H9 (cell line): Measurements from ENCODE around the gene C10orf62. TPM values are rescaled to one million over a fixed set of nuclear protein-coding genes. Genes with fewer than 3 reads are reported as not detected.
"Not testable (repeated sequence)": the region's sequence is repeated elsewhere in the genome, so short reads cannot be mapped to it uniquely, and the experiment has no call there.

Experiments
- DNase-seq: peaks from one replicate; pipeline ENCODE4 v3.0.0-alpha.2; 2017
- H2AFZ ChIP-seq: one replicate; pipeline ENCODE4 v1.6.1; 2013; ENCODE audit warnings: mild to moderate bottlenecking, low read length, control low read depth, moderate library complexity
- H2AK5ac ChIP-seq: 2 replicates; pipeline ENCODE4 v1.6.1; 2013; ENCODE audit warnings: low read length, control low read depth, mixed read lengths; ENCODE audit not compliant: insufficient read length
- H2BK120ac ChIP-seq: one replicate; pipeline ENCODE4 v1.6.1; 2013; ENCODE audit warnings: low read depth, mild to moderate bottlenecking, low read length, control low read depth, inconsistent platforms; ENCODE audit not compliant: poor library complexity, severe bottlenecking
- H2BK12ac ChIP-seq: 2 replicates; pipeline ENCODE4 v1.6.1; 2013; ENCODE audit warnings: low read length, control low read depth, mixed read lengths, low read depth; ENCODE audit not compliant: insufficient read length
- H2BK15ac ChIP-seq: 2 replicates; pipeline ENCODE4 v1.6.1; 2013; ENCODE audit warnings: low read depth, low read length, control low read depth
- H2BK20ac ChIP-seq: one replicate; pipeline ENCODE4 v1.6.1; 2013; ENCODE audit warnings: low read depth, mild to moderate bottlenecking, low read length, control low read depth, inconsistent platforms; ENCODE audit not compliant: poor library complexity, severe bottlenecking
- H2BK5ac ChIP-seq: 2 replicates; pipeline ENCODE4 v1.6.1; 2013; ENCODE audit warnings: low read length, control low read depth, mixed read lengths; ENCODE audit not compliant: insufficient read length
- H3K14ac ChIP-seq: 2 replicates; pipeline ENCODE4 v1.6.1; 2013; ENCODE audit warnings: low read length, control low read depth; ENCODE audit not compliant: insufficient read depth
- H3K18ac ChIP-seq: 2 replicates; pipeline ENCODE4 v1.6.1; 2013; ENCODE audit warnings: low read depth, mild to moderate bottlenecking, mixed read lengths, low read length, control low read depth; ENCODE audit not compliant: insufficient read length
- H3K23ac ChIP-seq: 2 replicates; pipeline ENCODE4 v1.6.1; 2013; ENCODE audit warnings: low read length, control low read depth, mixed read lengths, low read depth; ENCODE audit not compliant: insufficient read length
- H3K23me2 ChIP-seq: 2 replicates; pipeline ENCODE4 v1.6.1; 2013; ENCODE audit warnings: low read depth, mild to moderate bottlenecking, mixed read lengths, low read length, control low read depth; ENCODE audit not compliant: insufficient read length, poor library complexity, severe bottlenecking
- H3K27ac ChIP-seq: 2 replicates; pipeline ENCODE4 v1.5.1; 2013; ENCODE audit warnings: low read length, control low read depth, mixed read lengths, low read depth; ENCODE audit not compliant: insufficient read length
- H3K27me3 ChIP-seq: 2 replicates; pipeline ENCODE4 v1.6.1; 2013; ENCODE audit warnings: low read length, control low read depth, inconsistent platforms; ENCODE audit not compliant: insufficient read depth
- H3K4ac ChIP-seq: 2 replicates; pipeline ENCODE4 v1.6.1; 2013; ENCODE audit warnings: low read depth, mild to moderate bottlenecking, control low read depth, inconsistent platforms, low read length, moderate library complexity
- H3K4me1 ChIP-seq: 2 replicates; pipeline ENCODE4 v1.6.1; 2013; ENCODE audit warnings: low read length, control low read depth, inconsistent platforms; ENCODE audit not compliant: insufficient read depth
- H3K4me2 ChIP-seq: 2 replicates; pipeline ENCODE4 v1.6.1; 2013; ENCODE audit warnings: low read length, control low read depth, mixed read lengths; ENCODE audit not compliant: insufficient read length, insufficient read depth
- H3K56ac ChIP-seq: 2 replicates; pipeline ENCODE4 v1.6.1; 2013; ENCODE audit warnings: low read depth, mild to moderate bottlenecking, mixed read lengths, low read length, control low read depth; ENCODE audit not compliant: insufficient read length
- H3K79me1 ChIP-seq: 2 replicates; pipeline ENCODE4 v1.6.1; 2013; ENCODE audit warnings: low read depth, mild to moderate bottlenecking, moderate library complexity, low read length, control low read depth, inconsistent platforms; ENCODE audit not compliant: insufficient read depth, poor library complexity, severe bottlenecking
- H3K79me2 ChIP-seq: 2 replicates; pipeline ENCODE4 v1.6.1; 2013; ENCODE audit warnings: low read length, control low read depth, inconsistent platforms; ENCODE audit not compliant: insufficient read depth
- H3K9ac ChIP-seq: 2 replicates; pipeline ENCODE4 v1.6.1; 2013; ENCODE audit warnings: low read length, control low read depth, mixed read lengths; ENCODE audit not compliant: insufficient read length; ENCODE audit errors: extremely low read depth
- H3K9me3 ChIP-seq: one replicate; pipeline ENCODE4 v1.6.1; 2013; ENCODE audit warnings: low read depth, low read length, inconsistent platforms; ENCODE audit not compliant: control insufficient read depth
- H3T11ph ChIP-seq: one replicate; pipeline ENCODE4 v1.6.1; 2013; ENCODE audit warnings: mild to moderate bottlenecking, low read length, control low read depth, inconsistent platforms
- H4K20me1 ChIP-seq: one replicate; pipeline ENCODE4 v1.6.1; 2013; ENCODE audit not compliant: control insufficient read depth, insufficient read length, insufficient read depth
- H4K5ac ChIP-seq: 2 replicates; pipeline ENCODE4 v1.6.1; 2013; ENCODE audit warnings: low read depth, mild to moderate bottlenecking, mixed read lengths, low read length, control low read depth; ENCODE audit not compliant: insufficient read length
- H4K8ac ChIP-seq: replicated peaks from 2 replicates; pipeline ENCODE4 v1.6.1; 2013; ENCODE audit warnings: low read length, control low read depth, mixed read lengths, low read depth; ENCODE audit not compliant: insufficient read length
- H4K91ac ChIP-seq: 2 replicates; pipeline ENCODE4 v1.6.1; 2013; ENCODE audit warnings: low read depth, mild to moderate bottlenecking, moderate library complexity, mixed read lengths, low read length, control low read depth; ENCODE audit not compliant: insufficient read length
- H3K27ac Mint-ChIP-seq, 3 experiments: 2 replicates in 2 of 3; 3 replicates in 1 of 3; pipeline ENCODE4 v1.8.0; 2020 to 2021; ENCODE audit warnings: mixed read lengths in 3 of 3, mild to moderate bottlenecking in 1 of 3, moderate library complexity in 1 of 3
- H3K27me3 Mint-ChIP-seq: 2 replicates; pipeline ENCODE4 v1.8.0; 2021; ENCODE audit warnings: low read depth, mild to moderate bottlenecking, moderate library complexity, mixed read lengths
- H3K36me3 Mint-ChIP-seq, 3 experiments: 2 replicates in 2 of 3; 3 replicates in 1 of 3; pipeline ENCODE4 v1.8.0; 2020 to 2021; ENCODE audit warnings: low read depth in 3 of 3, mixed read lengths in 3 of 3; ENCODE audit not compliant: insufficient read depth in 1 of 3
- H3K4me1 Mint-ChIP-seq, 2 experiments: 2 replicates each; pipeline ENCODE4 v1.8.0; 2020; ENCODE audit warnings: mixed read lengths in 2 of 2
- H3K4me3 Mint-ChIP-seq, 2 experiments: 2 replicates in 1 of 2; 3 replicates in 1 of 2; pipeline ENCODE4 v1.8.0; 2020 to 2021; ENCODE audit warnings: mild to moderate bottlenecking in 2 of 2, mixed read lengths in 2 of 2, moderate library complexity in 1 of 2
- H3K9me3 Mint-ChIP-seq, 2 experiments: 2 replicates in 1 of 2; 3 replicates in 1 of 2; pipeline ENCODE4 v1.8.0; 2020; ENCODE audit warnings: mild to moderate bottlenecking in 2 of 2, mixed read lengths in 2 of 2, moderate library complexity in 1 of 2
- WGBS: extraction: QIAGEN DNeasy Blood & Tissue Kit; methylation state at CpG from one replicate; pipeline ENCODE4 v1.1.7; 2013; ENCODE audit warnings: missing lambda C conversion rate, low lambda C conversion rate, mixed read lengths; ENCODE audit not compliant: insufficient read length; ENCODE audit errors: extremely low coverage; 5-methylcytosine and 5-hydroxymethylcytosine counted together
- total RNA-seq: library from RNA; stranded (reverse); gene quantifications from 2 replicates; pipeline ENCODE4 v1.2.1, GENCODE V29; 2021
- TF ChIP-seq, protein P1 (sequence below): fragments of 200-600 bp; sonication (generic); conservative IDR thresholded peaks from 3 replicates; pipeline ENCODE4 v1.8.0; 2021; ENCODE audit warnings: antibody characterized with exemption, mild to moderate bottlenecking

The C10orf62 gene
- total RNA-seq, 1 experiment from 2014 or later = 0.31 TPM

DNA sequence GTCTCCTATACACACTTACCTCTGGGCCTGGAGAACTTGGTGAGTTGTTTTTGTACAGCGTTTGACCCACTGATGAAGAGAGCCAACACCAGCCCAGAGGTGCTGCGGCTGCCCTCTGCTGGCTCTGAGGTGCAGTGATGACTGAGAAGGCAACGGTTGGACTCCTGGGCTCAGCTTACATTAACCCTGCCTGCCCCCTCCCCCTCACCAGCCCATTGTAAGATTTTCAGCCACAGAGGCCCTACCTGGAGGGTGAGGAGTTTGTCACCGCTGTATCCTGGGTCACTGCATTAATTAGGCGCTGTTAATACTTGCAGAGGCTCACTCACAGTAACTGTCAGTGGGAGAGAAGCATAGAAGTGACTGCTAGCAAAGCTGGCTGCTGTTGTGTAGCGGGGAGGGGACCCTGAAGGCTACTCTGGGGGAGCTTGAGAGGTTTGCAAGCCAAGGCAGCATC is 35.9 kb upstream of the C10orf62 start:
- no peak overlapping the region for H2AK5ac ChIP-seq
- H2AFZ ChIP-seq = no peak overlapping the region
- no peaks in the 10 kb centered on the region for H3K27me3 ChIP-seq
- H2BK12ac ChIP-seq = no peak overlapping the region
- H3K14ac ChIP-seq = no peak overlapping the region
- no CpG with 5 or more reads among the region's 6 CpGs for WGBS
- H2BK20ac ChIP-seq = no peak overlapping the region
- peak overlapping the region; percentile 38 for H3K4me2 ChIP-seq
- DNase-seq = peak; percentile 93
- TF ChIP-seq, protein P1, sequence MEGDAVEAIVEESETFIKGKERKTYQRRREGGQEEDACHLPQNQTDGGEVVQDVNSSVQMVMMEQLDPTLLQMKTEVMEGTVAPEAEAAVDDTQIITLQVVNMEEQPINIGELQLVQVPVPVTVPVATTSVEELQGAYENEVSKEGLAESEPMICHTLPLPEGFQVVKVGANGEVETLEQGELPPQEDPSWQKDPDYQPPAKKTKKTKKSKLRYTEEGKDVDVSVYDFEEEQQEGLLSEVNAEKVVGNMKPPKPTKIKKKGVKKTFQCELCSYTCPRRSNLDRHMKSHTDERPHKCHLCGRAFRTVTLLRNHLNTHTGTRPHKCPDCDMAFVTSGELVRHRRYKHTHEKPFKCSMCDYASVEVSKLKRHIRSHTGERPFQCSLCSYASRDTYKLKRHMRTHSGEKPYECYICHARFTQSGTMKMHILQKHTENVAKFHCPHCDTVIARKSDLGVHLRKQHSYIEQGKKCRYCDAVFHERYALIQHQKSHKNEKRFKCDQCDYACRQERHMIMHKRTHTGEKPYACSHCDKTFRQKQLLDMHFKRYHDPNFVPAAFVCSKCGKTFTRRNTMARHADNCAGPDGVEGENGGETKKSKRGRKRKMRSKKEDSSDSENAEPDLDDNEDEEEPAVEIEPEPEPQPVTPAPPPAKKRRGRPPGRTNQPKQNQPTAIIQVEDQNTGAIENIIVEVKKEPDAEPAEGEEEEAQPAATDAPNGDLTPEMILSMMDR = peak; percentile 89
- no peak overlapping the region for H2BK120ac ChIP-seq
- H3K56ac ChIP-seq = no peak overlapping the region
- no peak overlapping the region for H3K4ac ChIP-seq
- no peak overlapping the region for H3K27ac ChIP-seq
- no peak overlapping the region for H3T11ph ChIP-seq
- H3K4me1 Mint-ChIP-seq = peaks cover 31 to 37% of the 10 kb centered on the region in 2 experiments
- no peaks in the 10 kb centered on the region for H3K27me3 Mint-ChIP-seq
- H3K4me1 ChIP-seq = peaks cover 6% of the 10 kb centered on the region; the same call in 1 of the 2 replicates
- no peak overlapping the region for H3K9ac ChIP-seq
- H3K79me1 ChIP-seq = no peaks in the 10 kb centered on the region
- H3K9me3 ChIP-seq = no peaks in the 10 kb centered on the region
- H2BK5ac ChIP-seq = no peak overlapping the region
- no peak overlapping the region for H2BK15ac ChIP-seq
- peaks cover 6 to 8% (median 7%) of the 10 kb centered on the region in 3 experiments; a peak in 5 of 7 replicates for H3K36me3 Mint-ChIP-seq
- H3K9me3 Mint-ChIP-seq = peaks cover 0 to 6% of the 10 kb centered on the region in 2 experiments; a peak in 3 of 5 replicates
- no peaks in the 10 kb centered on the region for H3K79me2 ChIP-seq
- no peak overlapping the region for H4K91ac ChIP-seq
- H4K5ac ChIP-seq = no peak overlapping the region
- H3K27ac Mint-ChIP-seq = peak overlapping the region; percentile 92 to 95 (median 93); a peak in 5 of 7 replicates
- peak overlapping the region in 1 of 2 experiments; percentile 69; a peak in 3 of 5 replicates for H3K4me3 Mint-ChIP-seq
- no peak overlapping the region for H4K8ac ChIP-seq
- H3K23ac ChIP-seq = no peak overlapping the region
- H4K20me1 ChIP-seq = no peaks in the 10 kb centered on the region
- no peak overlapping the region for H3K18ac ChIP-seq
- no peaks in the 10 kb centered on the region for H3K23me2 ChIP-seq

DNA sequence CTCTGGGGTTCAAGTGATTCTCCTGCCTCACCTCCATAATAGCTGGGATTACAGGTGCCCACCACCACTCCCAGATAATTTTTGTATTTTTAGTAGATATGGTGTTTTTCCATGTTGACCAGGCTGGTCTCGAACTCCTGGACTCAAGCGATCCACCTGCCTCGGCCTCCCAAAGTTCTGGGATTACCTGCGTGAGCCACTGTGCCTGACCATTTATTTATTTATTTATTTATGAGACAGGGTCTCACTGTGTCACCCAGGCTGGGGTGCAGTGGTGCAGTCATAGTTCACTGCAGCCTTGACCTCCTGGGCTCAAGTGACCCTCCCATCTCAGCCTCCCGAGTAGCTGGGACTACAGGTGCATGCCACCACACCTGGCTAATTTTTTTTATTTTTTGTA is 35.2 kb upstream of the C10orf62 start:
- H3K4me3 Mint-ChIP-seq, H4K8ac ChIP-seq, H3K9me3 ChIP-seq, H3K4ac ChIP-seq, H3K9me3 Mint-ChIP-seq, H2BK20ac ChIP-seq, H2AK5ac ChIP-seq, H2BK12ac ChIP-seq, H2BK15ac ChIP-seq, H3K9ac ChIP-seq, H3K4me1 ChIP-seq, H3K79me1 ChIP-seq, H2AFZ ChIP-seq, H3K27ac ChIP-seq, H4K91ac ChIP-seq, H4K5ac ChIP-seq, H3K23me2 ChIP-seq, H3K4me2 ChIP-seq, H3K27me3 ChIP-seq, H3K27ac Mint-ChIP-seq, H2BK120ac ChIP-seq, H3K23ac ChIP-seq, H4K20me1 ChIP-seq, H3T11ph ChIP-seq, H3K27me3 Mint-ChIP-seq, H3K14ac ChIP-seq, H3K79me2 ChIP-seq, H3K56ac ChIP-seq, H3K18ac ChIP-seq, DNase-seq, H3K36me3 Mint-ChIP-seq, H2BK5ac ChIP-seq: not testable (repeated sequence)
- WGBS = no CpG with 5 or more reads among the region's 5 CpGs
- H3K4me1 Mint-ChIP-seq = peaks cover 27 to 33% of the 10 kb centered on the region in 2 experiments
